ENCODE results near the gene PSTPIP2. TPM values are rescaled to one million over a fixed set of nuclear protein-coding genes. Genes with fewer than 3 reads are reported as not detected.

The PSTPIP2 gene
- total RNA-seq, 2 experiments from 2014 or later = 17.8 TPM

GRCh38 chr18:46028536-46028891, 43.5 kb downstream of the PSTPIP2 start:
- ChIA-PET CTCF (interaction anchor here (1.0 to 1.2 kb wide), 4 partner anchors 10 to 33 kb away, joined by 3 to 5 read pairs (median 3); no protein-coding TSS in a partner anchor), POLR2A (interaction anchor here (1.3 to 2.1 kb wide), 2 partner anchors 15 to 18 kb away, joined by 4 to 6 read pairs; no protein-coding TSS in a partner anchor)
- H3K9me3 Mint-ChIP-seq = no peaks in the 10 kb centered on the region
- peak overlapping the region; percentile 70 for H3K27ac Mint-ChIP-seq
- DNase-seq = no peak
- H3K27me3 Mint-ChIP-seq = peaks cover 4% of the 10 kb centered on the region
- no peak for TF ChIP-seq CTCF (IDR thresholded peaks at IDR 0.05)
- peaks cover 9% of the 10 kb centered on the region for H3K36me3 Mint-ChIP-seq (ENCODE audit: low read depth)
- peaks cover 9% of the 10 kb centered on the region for H3K4me1 Mint-ChIP-seq (ENCODE audit: low read depth)
- intact Hi-C loops (cut with micrococcal nuclease) = no loop called here
- no peak for ATAC-seq
- peak overlapping the region; percentile 74 for H3K4me3 Mint-ChIP-seq

GRCh38 chr18:46019936-46020335, 52.1 kb downstream of the PSTPIP2 start:
- Mint-ChIP-seq H3K9me3 (no peaks in the 10 kb centered on the region), H3K4me3 (no peak overlapping the region), H3K27me3 (no peaks in the 10 kb centered on the region), H3K4me1 (ENCODE audit: low read depth) (peaks cover 4% of the 10 kb centered on the region), H3K36me3 (ENCODE audit: low read depth) (peaks cover 12% of the 10 kb centered on the region), H3K27ac (no peak overlapping the region)
- ChIA-PET CTCF (interaction anchor here (2.1 kb wide), 1 partner anchor 53 kb away, joined by 8 read pairs; the partner anchor contains the start of gene PSTPIP2), POLR2A (no interaction called here)
- intact Hi-C loops (cut with micrococcal nuclease) = no loop called here
- TF ChIP-seq CTCF (IDR thresholded peaks at IDR 0.05) = no peak
- DNase-seq (no peak), ATAC-seq (no peak)

GRCh38 chr18:46013484-46014189, 58.4 kb downstream of the PSTPIP2 start:
- no peak for TF ChIP-seq CTCF (IDR thresholded peaks at IDR 0.05)
- Mint-ChIP-seq H3K27ac (peak overlapping the region; percentile 62), H3K27me3 (no peaks in the 10 kb centered on the region), H3K9me3 (no peaks in the 10 kb centered on the region), H3K36me3 (ENCODE audit: low read depth) (peaks cover 25% of the 10 kb centered on the region), H3K4me1 (ENCODE audit: low read depth) (peaks cover 23% of the 10 kb centered on the region), H3K4me3 (no peak overlapping the region)
- ChIA-PET POLR2A (interaction anchor here (1.1 kb wide), 1 partner anchor 15 kb away, joined by 6 read pairs; no protein-coding TSS in a partner anchor), CTCF (interaction anchor here (0.7 to 1.6 kb wide), 8 partner anchors 13 to 134 kb away, joined by 3 to 10 read pairs (median 4); no protein-coding TSS in a partner anchor)
- intact Hi-C loops (cut with micrococcal nuclease) = no loop called here
- DNase-seq (peak; percentile 45), ATAC-seq (peak; percentile 90)

- ChIA-PET CTCF (interaction anchor here (1.0 to 2.2 kb wide), 3 partner anchors 11 to 63 kb away, joined by 3 to 9 read pairs (median 3); partner anchors contain the start of gene PSTPIP2), POLR2A (no interaction called here)
- intact Hi-C loops (cut with micrococcal nuclease) = no loop called here
- no peak for TF ChIP-seq CTCF (IDR thresholded peaks at IDR 0.05)
- Mint-ChIP-seq H3K4me1 (ENCODE audit: low read depth) (peaks cover 23% of the 10 kb centered on the region), H3K4me3 (no peak overlapping the region), H3K27me3 (no peaks in the 10 kb centered on the region), H3K27ac (no peak overlapping the region), H3K9me3 (no peaks in the 10 kb centered on the region), H3K36me3 (ENCODE audit: low read depth) (peaks cover 25% of the 10 kb centered on the region)
- DNase-seq (no peak), ATAC-seq (no peak)
These were observed 61.4 kb downstream of the PSTPIP2 start for GRCh38 chr18:46010676-46011075.

- ChIA-PET POLR2A (interaction anchor here (2.1 kb wide), 1 partner anchor 12 kb away, joined by 7 read pairs; no protein-coding TSS in a partner anchor), CTCF (interaction anchor here (1.0 to 2.2 kb wide), 3 partner anchors 10 to 63 kb away, joined by 3 to 9 read pairs (median 3); partner anchors contain the start of gene PSTPIP2)
- no peak for TF ChIP-seq CTCF (IDR thresholded peaks at IDR 0.05)
- Mint-ChIP-seq H3K9me3 (no peaks in the 10 kb centered on the region), H3K4me3 (no peak overlapping the region), H3K27me3 (no peaks in the 10 kb centered on the region), H3K27ac (no peak overlapping the region), H3K36me3 (ENCODE audit: low read depth) (peaks cover 23% of the 10 kb centered on the region), H3K4me1 (ENCODE audit: low read depth) (peaks cover 21% of the 10 kb centered on the region)
- DNase-seq (no peak), ATAC-seq (no peak)
- intact Hi-C loops (cut with micrococcal nuclease) = no loop called here
These were observed 62.0 kb downstream of the PSTPIP2 start for GRCh38 chr18:46010050-46010449.
